Neural cell (in vitro differentiated cells): ENCODE measurements around the gene ANTXR2.

ENCODE experiments used
- CTCF ChIP-seq: fragments of 450-650 bp; IDR thresholded peaks from 2 replicates; pipeline ENCODE4 v1.5.1; 2014; ENCODE audit warnings: antibody characterized with exemption, mild to moderate bottlenecking, moderate library complexity; ENCODE audit not compliant: poor library complexity, severe bottlenecking
- EP300 ChIP-seq: fragments of 450-650 bp; conservative IDR thresholded peaks from 2 replicates; pipeline ENCODE4 v1.6.1; 2014; ENCODE audit warnings: antibody characterized with exemption, mild to moderate bottlenecking, moderate library complexity; ENCODE audit not compliant: poor library complexity, severe bottlenecking
- EZH2 ChIP-seq: fragments of 200-600, 300-800 bp; shearing (Covaris generic), sonication (generic); IDR thresholded peaks from 2 replicates; pipeline ENCODE4 v1.6.1; 2014; ENCODE audit warnings: antibody characterized with exemption, low read length, borderline replicate concordance, mild to moderate bottlenecking; ENCODE audit not compliant: insufficient read depth, poor library complexity, severe bottlenecking
- MXI1 ChIP-seq: fragments of 450-650 bp; conservative IDR thresholded peaks from 2 replicates; pipeline ENCODE4 v1.6.1; 2014; ENCODE audit warnings: antibody characterized with exemption, mild to moderate bottlenecking; ENCODE audit not compliant: poor library complexity, severe bottlenecking
- POLR2AphosphoS5 ChIP-seq: IDR thresholded peaks from 2 replicates; pipeline ENCODE4 v1.6.1; 2012
- RAD21 ChIP-seq: fragments of 450-650 bp; conservative IDR thresholded peaks from 2 replicates; pipeline ENCODE4 v1.6.1; 2014; ENCODE audit warnings: antibody characterized with exemption, mild to moderate bottlenecking, moderate library complexity
- SMC3 ChIP-seq: fragments of 450-650 bp; conservative IDR thresholded peaks from 2 replicates; pipeline ENCODE4 v1.6.1; 2014; ENCODE audit warnings: antibody characterized with exemption, mild to moderate bottlenecking, moderate library complexity; ENCODE audit not compliant: poor library complexity
- TAF1 ChIP-seq: IDR thresholded peaks from 2 replicates; pipeline ENCODE4 v1.6.1; 2012; ENCODE audit warnings: low read depth
- TF ChIP-seq, protein P1 (sequence below): IDR thresholded peaks from 2 replicates; pipeline ENCODE4 v1.6.1; 2012; ENCODE audit warnings: borderline replicate concordance

- TF ChIP-seq, protein P1, sequence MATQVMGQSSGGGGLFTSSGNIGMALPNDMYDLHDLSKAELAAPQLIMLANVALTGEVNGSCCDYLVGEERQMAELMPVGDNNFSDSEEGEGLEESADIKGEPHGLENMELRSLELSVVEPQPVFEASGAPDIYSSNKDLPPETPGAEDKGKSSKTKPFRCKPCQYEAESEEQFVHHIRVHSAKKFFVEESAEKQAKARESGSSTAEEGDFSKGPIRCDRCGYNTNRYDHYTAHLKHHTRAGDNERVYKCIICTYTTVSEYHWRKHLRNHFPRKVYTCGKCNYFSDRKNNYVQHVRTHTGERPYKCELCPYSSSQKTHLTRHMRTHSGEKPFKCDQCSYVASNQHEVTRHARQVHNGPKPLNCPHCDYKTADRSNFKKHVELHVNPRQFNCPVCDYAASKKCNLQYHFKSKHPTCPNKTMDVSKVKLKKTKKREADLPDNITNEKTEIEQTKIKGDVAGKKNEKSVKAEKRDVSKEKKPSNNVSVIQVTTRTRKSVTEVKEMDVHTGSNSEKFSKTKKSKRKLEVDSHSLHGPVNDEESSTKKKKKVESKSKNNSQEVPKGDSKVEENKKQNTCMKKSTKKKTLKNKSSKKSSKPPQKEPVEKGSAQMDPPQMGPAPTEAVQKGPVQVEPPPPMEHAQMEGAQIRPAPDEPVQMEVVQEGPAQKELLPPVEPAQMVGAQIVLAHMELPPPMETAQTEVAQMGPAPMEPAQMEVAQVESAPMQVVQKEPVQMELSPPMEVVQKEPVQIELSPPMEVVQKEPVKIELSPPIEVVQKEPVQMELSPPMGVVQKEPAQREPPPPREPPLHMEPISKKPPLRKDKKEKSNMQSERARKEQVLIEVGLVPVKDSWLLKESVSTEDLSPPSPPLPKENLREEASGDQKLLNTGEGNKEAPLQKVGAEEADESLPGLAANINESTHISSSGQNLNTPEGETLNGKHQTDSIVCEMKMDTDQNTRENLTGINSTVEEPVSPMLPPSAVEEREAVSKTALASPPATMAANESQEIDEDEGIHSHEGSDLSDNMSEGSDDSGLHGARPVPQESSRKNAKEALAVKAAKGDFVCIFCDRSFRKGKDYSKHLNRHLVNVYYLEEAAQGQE, result no peak
- TF ChIP-seq RAD21 (no peak), CTCF (no peak), TAF1 (no peak), POLR2AphosphoS5 (peak; percentile 19), EP300 (no peak), EZH2 (no peak), SMC3 (no peak), MXI1 (no peak)
Measured at GRCh38 chr4:79883290-79883689, 189.7 kb downstream of the ANTXR2 start.
